Measurements from ENCODE around the gene SLC44A1.

The SLC44A1 gene

DNA sequence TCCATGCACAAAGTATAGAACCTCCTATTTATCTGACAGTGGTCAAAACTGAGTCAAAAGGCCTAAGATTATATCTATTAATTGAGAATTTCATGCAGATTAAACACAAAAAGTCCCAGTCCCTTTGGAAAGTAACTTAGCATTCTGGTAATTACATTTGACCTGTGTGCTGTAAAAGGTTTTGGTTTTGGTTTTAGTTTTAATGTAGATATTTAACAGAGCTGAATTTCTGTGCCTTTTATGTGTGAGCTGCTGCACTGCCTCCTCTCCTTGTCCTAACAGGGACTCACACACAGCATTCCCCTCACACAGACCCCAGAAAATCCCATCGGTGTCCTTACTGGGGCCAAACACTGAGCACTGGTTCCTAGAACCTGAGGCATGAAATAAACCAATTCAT is 172.4 kb downstream of the SLC44A1 start:
- peaks cover 4% of the 10 kb centered on the region for H3K4me1 ChIP-seq (ENCODE audit: insufficient read depth, low read length, severe bottlenecking)
- H3K27me3 ChIP-seq (ENCODE audit: insufficient read depth, low read length) = no peaks in the 10 kb centered on the region
- no peaks in the 10 kb centered on the region for H3K9me2 ChIP-seq (ENCODE audit: low read depth, low read length)
- H4K20me1 ChIP-seq (ENCODE audit: insufficient read depth, low read length) = no peaks in the 10 kb centered on the region
- H3K4me2 ChIP-seq (ENCODE audit: low read length) = no peak overlapping the region
- no peak for TF ChIP-seq CTCF (IDR thresholded peaks at IDR 0.05; ENCODE audit: low read length)
- TF ChIP-seq EZH2 (IDR thresholded peaks at IDR 0.05; ENCODE audit: borderline replicate concordance, low read length) = no peak
- H3K9ac ChIP-seq (ENCODE audit: low read length) = no peak overlapping the region
- H3K4me3 ChIP-seq (ENCODE audit: low read depth, low read length, poor library complexity, severe bottlenecking) = no peak overlapping the region
- H3K9me3 ChIP-seq (ENCODE audit: low read length) = no peaks in the 10 kb centered on the region
- H3K27ac ChIP-seq (ENCODE audit: low read depth, low read length, poor library complexity, severe bottlenecking) = no peak overlapping the region
- H3K36me3 ChIP-seq (ENCODE audit: insufficient read depth, low read length) = no peaks in the 10 kb centered on the region
- no peaks in the 10 kb centered on the region for H3K79me2 ChIP-seq (ENCODE audit: insufficient read depth, low read length)
- no peak overlapping the region for H2AFZ ChIP-seq (ENCODE audit: low read length)
- H3F3A ChIP-seq (ENCODE audit: insufficient read depth, low read length) = no peaks in the 10 kb centered on the region

- H3K79me2 ChIP-seq (ENCODE audit: insufficient read depth, low read length) = no peaks in the 10 kb centered on the region
- no peaks in the 10 kb centered on the region for H3K36me3 ChIP-seq (ENCODE audit: insufficient read depth, low read length)
- H3K9ac ChIP-seq (ENCODE audit: low read length) = no peak overlapping the region
- peaks cover 4% of the 10 kb centered on the region for H3K4me1 ChIP-seq (ENCODE audit: insufficient read depth, low read length, severe bottlenecking)
- TF ChIP-seq EZH2 (IDR thresholded peaks at IDR 0.05; ENCODE audit: borderline replicate concordance, low read length) (no peak), CTCF (IDR thresholded peaks at IDR 0.05; ENCODE audit: low read length) (no peak)
- no peaks in the 10 kb centered on the region for H3K27me3 ChIP-seq (ENCODE audit: insufficient read depth, low read length)
- H3K4me3 ChIP-seq (ENCODE audit: low read depth, low read length, poor library complexity, severe bottlenecking) = no peak overlapping the region
- H2AFZ ChIP-seq (ENCODE audit: low read length) = no peak overlapping the region
- no peak overlapping the region for H3K27ac ChIP-seq (ENCODE audit: low read depth, low read length, poor library complexity, severe bottlenecking)
- H3K9me3 ChIP-seq (ENCODE audit: low read length) = no peaks in the 10 kb centered on the region
- no peaks in the 10 kb centered on the region for H4K20me1 ChIP-seq (ENCODE audit: insufficient read depth, low read length)
- no peaks in the 10 kb centered on the region for H3K9me2 ChIP-seq (ENCODE audit: low read depth, low read length)
- H3F3A ChIP-seq (ENCODE audit: insufficient read depth, low read length) = no peaks in the 10 kb centered on the region
- H3K4me2 ChIP-seq (ENCODE audit: low read length) = no peak overlapping the region
Observed at GRCh38 chr9:105418588-105419500, 174.4 kb downstream of the SLC44A1 start.

- no peaks in the 10 kb centered on the region for H3K9me2 ChIP-seq (ENCODE audit: low read depth, low read length)
- no peaks in the 10 kb centered on the region for H3F3A ChIP-seq (ENCODE audit: insufficient read depth, low read length)
- H3K79me2 ChIP-seq (ENCODE audit: insufficient read depth, low read length) = no peaks in the 10 kb centered on the region
- no peaks in the 10 kb centered on the region for H4K20me1 ChIP-seq (ENCODE audit: insufficient read depth, low read length)
- H3K36me3 ChIP-seq (ENCODE audit: insufficient read depth, low read length) = no peaks in the 10 kb centered on the region
- no peak overlapping the region for H2AFZ ChIP-seq (ENCODE audit: low read length)
- TF ChIP-seq CTCF (IDR thresholded peaks at IDR 0.05; ENCODE audit: low read length) (no peak), EZH2 (IDR thresholded peaks at IDR 0.05; ENCODE audit: borderline replicate concordance, low read length) (no peak)
- H3K4me2 ChIP-seq (ENCODE audit: low read length) = no peak overlapping the region
- H3K4me3 ChIP-seq (ENCODE audit: low read depth, low read length, poor library complexity, severe bottlenecking) = no peak overlapping the region
- no peaks in the 10 kb centered on the region for H3K9me3 ChIP-seq (ENCODE audit: low read length)
- H3K4me1 ChIP-seq (ENCODE audit: insufficient read depth, low read length, severe bottlenecking) = peaks cover 4% of the 10 kb centered on the region
- H3K27ac ChIP-seq (ENCODE audit: low read depth, low read length, poor library complexity, severe bottlenecking) = no peak overlapping the region
- no peaks in the 10 kb centered on the region for H3K27me3 ChIP-seq (ENCODE audit: insufficient read depth, low read length)
- H3K9ac ChIP-seq (ENCODE audit: low read length) = no peak overlapping the region
Observed at GRCh38 chr9:105419816-105420597, 175.6 kb downstream of the SLC44A1 start.

Data from OCI-LY1 (cell line).